Neural cell (in vitro differentiated cells): ENCODE measurements around the gene EIF2S2.

Experiments used
- POLR2AphosphoS5 ChIP-seq: IDR thresholded peaks from 2 replicates; pipeline ENCODE4 v1.6.1; 2012
- RAD21 ChIP-seq: fragments of 450-650 bp; conservative IDR thresholded peaks from 2 replicates; pipeline ENCODE4 v1.6.1; 2014; ENCODE audit warnings: antibody characterized with exemption, mild to moderate bottlenecking, moderate library complexity
- TF ChIP-seq, protein P1 (sequence below): fragments of 450-650 bp; IDR thresholded peaks from 2 replicates; pipeline ENCODE4 v1.5.1; 2014; ENCODE audit warnings: antibody characterized with exemption, mild to moderate bottlenecking, moderate library complexity; ENCODE audit not compliant: poor library complexity, severe bottlenecking
- TF ChIP-seq, protein P2 (sequence below): IDR thresholded peaks from 2 replicates; pipeline ENCODE4 v1.6.1; 2012; ENCODE audit warnings: borderline replicate concordance

DNA sequence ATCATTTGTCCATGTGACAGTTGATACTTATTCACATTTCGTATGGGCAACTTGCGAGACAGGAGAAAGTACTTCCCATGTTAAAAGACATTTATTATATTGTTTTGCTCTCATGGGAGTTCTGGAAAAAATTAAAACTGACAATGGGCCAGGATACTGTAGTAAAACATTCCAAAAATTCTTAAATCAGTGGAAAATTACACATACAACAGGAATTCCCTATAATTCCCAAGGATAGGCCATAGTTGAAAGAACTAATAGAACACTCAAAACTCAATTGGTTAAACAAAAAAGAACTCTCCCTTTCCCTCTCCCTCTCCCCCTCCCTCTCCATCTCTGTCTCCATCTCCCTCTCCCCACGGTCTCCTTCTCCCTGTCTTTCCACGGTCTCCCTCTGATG is 19.4 kb upstream of the EIF2S2 start:
- TF ChIP-seq, protein P1, sequence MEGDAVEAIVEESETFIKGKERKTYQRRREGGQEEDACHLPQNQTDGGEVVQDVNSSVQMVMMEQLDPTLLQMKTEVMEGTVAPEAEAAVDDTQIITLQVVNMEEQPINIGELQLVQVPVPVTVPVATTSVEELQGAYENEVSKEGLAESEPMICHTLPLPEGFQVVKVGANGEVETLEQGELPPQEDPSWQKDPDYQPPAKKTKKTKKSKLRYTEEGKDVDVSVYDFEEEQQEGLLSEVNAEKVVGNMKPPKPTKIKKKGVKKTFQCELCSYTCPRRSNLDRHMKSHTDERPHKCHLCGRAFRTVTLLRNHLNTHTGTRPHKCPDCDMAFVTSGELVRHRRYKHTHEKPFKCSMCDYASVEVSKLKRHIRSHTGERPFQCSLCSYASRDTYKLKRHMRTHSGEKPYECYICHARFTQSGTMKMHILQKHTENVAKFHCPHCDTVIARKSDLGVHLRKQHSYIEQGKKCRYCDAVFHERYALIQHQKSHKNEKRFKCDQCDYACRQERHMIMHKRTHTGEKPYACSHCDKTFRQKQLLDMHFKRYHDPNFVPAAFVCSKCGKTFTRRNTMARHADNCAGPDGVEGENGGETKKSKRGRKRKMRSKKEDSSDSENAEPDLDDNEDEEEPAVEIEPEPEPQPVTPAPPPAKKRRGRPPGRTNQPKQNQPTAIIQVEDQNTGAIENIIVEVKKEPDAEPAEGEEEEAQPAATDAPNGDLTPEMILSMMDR: no peak
- no peak for TF ChIP-seq RAD21
- no peak for TF ChIP-seq POLR2AphosphoS5
- TF ChIP-seq, protein P2, sequence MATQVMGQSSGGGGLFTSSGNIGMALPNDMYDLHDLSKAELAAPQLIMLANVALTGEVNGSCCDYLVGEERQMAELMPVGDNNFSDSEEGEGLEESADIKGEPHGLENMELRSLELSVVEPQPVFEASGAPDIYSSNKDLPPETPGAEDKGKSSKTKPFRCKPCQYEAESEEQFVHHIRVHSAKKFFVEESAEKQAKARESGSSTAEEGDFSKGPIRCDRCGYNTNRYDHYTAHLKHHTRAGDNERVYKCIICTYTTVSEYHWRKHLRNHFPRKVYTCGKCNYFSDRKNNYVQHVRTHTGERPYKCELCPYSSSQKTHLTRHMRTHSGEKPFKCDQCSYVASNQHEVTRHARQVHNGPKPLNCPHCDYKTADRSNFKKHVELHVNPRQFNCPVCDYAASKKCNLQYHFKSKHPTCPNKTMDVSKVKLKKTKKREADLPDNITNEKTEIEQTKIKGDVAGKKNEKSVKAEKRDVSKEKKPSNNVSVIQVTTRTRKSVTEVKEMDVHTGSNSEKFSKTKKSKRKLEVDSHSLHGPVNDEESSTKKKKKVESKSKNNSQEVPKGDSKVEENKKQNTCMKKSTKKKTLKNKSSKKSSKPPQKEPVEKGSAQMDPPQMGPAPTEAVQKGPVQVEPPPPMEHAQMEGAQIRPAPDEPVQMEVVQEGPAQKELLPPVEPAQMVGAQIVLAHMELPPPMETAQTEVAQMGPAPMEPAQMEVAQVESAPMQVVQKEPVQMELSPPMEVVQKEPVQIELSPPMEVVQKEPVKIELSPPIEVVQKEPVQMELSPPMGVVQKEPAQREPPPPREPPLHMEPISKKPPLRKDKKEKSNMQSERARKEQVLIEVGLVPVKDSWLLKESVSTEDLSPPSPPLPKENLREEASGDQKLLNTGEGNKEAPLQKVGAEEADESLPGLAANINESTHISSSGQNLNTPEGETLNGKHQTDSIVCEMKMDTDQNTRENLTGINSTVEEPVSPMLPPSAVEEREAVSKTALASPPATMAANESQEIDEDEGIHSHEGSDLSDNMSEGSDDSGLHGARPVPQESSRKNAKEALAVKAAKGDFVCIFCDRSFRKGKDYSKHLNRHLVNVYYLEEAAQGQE: no peak
